ENCODE results near the gene ZNF157.

The ZNF157 gene

DNA sequence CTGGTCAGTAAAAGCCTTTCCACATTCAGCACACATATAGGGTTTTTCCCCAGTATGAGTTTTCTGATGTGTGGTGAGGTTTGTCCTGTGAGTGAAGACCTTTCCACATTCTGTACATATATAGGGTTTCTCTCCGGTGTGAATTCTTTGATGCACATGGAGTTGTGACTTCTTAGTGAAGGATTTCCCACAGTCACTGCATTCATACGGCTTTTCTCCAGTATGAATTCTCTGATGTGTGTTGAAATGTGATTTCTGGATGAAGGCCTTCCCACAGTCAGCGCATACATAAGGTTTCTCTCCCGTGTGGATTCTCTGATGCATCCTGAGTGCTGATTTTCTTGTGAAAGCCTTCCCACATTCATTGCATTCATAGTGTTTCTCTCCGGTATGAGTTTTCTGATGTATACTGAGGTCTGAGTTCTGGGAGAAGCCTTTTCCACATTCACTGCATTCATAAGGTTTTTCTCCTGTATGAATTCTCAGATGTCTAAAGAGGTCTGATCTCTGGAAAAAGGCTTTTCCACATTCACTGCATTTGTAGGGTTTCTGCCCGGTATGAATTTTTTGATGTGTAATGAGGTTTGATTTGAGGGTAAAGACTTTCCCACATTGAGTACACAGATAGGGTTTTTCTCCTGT is 77.9 kb downstream of the ZNF157 start:
- DNase-seq: no peak

DNA sequence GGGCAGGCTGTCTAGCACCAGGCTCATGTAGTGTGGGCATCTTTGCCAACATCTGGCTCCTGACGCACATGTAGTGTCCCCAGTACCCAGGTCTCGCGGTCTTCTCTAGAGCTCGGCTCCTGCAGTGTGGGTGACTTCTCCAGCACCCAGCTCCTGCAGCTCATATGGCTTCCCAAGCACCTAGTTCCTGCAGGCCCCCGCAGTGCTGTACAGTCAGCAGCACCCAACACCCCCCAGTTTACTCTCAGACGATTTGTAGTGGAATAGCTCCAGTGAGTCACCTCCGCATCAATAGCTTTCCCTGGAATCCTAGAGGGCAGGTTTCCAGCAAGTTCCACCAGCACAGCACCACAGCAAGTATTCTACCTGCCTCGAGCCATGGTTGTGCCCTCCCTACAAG is 81.7 kb downstream of the ZNF157 start:
- DNase-seq: no peak

DNA sequence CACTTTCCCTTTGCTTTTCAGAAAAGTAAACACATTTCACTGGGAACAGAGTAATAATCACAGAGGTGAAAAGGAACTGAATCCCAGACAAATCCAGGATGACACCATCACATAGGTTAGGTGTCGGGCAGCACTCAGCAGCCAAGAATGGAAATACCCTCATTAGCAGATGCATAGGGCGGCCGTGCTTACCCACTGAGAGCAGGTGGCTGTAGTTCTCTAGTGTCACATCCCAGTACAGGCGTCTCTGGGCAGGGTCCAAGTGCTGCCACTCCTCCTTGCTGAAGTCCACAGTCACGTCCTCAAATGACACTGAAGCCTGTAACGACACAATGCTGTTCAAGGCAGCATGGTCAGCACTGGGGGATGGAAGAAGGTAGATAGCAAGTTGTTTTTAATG is 85.7 kb downstream of the ZNF157 start:
- no peak for DNase-seq

DNA sequence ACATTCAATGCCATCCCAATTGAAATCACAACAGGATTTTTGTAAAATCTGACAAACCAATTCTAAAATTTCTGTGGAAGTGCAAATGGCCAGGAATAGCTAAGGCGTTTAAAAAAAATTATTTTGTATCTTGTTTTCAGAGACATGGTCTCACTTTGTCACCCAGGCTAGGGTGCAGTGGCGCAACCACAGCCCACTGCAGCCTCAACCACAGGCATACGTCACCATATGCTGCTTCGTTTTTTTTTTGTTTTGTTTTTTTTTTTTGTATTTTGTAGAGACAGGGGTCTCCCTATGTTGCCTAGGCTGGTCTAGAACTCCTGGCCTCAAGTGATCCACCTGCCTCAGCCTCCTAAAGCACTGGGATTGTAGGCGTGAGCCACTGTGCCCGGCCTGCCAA is 88.2 kb downstream of the ZNF157 start:
- DNase-seq: peak; percentile 9

DNA sequence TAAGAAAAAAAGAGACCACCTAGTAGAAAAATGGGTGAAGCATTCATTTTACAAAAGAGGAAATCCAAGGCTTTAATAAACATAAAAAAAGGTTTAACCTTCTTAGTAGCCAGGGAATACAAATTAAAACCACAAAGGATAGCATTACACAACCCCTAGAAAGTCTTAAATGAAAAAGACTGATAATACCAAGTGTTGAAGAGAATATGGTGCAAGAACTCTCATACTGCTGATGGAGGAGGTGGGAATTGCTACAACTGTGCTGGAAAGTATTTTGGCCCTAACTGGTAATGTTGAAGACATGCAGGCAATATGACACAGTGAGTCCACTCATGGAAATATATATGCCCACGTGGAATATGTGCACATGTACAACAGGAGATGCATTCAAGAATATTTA is 90.2 kb downstream of the ZNF157 start:
- no peak for DNase-seq
